Suprapubic skin (tissue), 3 donors: ENCODE measurements around the gene CDK19.

Source experiments
- POLR2A ChIP-seq, 2 donors: fragments of 450-650 bp; IDR thresholded peaks; one replicate each; pipeline ENCODE4 v1.6.1; 2017; ENCODE audit warnings: antibody characterized with exemption in 2 of 2, mild to moderate bottlenecking in 2 of 2, moderate library complexity in 2 of 2
- TF ChIP-seq, protein P1 (sequence below), 2 donors: fragments of 200-600 bp in 1 of 2; fragments of 450-650 bp in 1 of 2; sonication (generic) in 1 of 2; IDR thresholded peaks; one replicate each; pipeline ENCODE4 v1.5.1; 2016 to 2019; ENCODE audit warnings: antibody characterized with exemption in 2 of 2, mild to moderate bottlenecking in 1 of 2, moderate library complexity in 1 of 2

DNA sequence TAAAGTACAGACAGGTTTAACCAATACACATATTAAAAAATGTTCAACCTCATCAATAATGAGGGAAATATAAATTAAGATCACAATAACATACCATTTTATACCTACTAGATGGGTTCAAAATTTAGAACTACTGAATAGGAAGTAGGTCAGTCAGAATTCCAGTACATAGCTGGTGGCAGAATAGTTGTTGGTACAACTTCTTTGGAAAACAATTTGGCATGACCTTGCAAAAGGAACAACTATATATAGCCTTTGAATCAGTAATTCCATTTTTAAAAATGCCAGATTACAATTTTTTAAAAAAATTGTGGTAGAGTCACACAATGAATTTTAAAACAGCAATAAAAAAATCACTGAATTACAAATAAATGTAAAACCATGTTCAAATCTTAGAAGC lies 165.6 kb downstream of the CDK19 start:
- TF ChIP-seq, protein P1, sequence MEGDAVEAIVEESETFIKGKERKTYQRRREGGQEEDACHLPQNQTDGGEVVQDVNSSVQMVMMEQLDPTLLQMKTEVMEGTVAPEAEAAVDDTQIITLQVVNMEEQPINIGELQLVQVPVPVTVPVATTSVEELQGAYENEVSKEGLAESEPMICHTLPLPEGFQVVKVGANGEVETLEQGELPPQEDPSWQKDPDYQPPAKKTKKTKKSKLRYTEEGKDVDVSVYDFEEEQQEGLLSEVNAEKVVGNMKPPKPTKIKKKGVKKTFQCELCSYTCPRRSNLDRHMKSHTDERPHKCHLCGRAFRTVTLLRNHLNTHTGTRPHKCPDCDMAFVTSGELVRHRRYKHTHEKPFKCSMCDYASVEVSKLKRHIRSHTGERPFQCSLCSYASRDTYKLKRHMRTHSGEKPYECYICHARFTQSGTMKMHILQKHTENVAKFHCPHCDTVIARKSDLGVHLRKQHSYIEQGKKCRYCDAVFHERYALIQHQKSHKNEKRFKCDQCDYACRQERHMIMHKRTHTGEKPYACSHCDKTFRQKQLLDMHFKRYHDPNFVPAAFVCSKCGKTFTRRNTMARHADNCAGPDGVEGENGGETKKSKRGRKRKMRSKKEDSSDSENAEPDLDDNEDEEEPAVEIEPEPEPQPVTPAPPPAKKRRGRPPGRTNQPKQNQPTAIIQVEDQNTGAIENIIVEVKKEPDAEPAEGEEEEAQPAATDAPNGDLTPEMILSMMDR (IDR thresholded peaks at IDR 0.05), result no peak
- no peak for TF ChIP-seq POLR2A (IDR thresholded peaks at IDR 0.05)
